ENCODE measurements around the gene HMBS. TPM values are rescaled to one million over a fixed set of nuclear protein-coding genes. Genes with fewer than 3 reads are reported as not detected.

HMBS gene
- total and polyA plus RNA-seq, 2 of the 8 experiments (the other 6 are each of a cell fraction or from before 2014, with no cell fraction given): 69.3 to 109 TPM

DNA sequence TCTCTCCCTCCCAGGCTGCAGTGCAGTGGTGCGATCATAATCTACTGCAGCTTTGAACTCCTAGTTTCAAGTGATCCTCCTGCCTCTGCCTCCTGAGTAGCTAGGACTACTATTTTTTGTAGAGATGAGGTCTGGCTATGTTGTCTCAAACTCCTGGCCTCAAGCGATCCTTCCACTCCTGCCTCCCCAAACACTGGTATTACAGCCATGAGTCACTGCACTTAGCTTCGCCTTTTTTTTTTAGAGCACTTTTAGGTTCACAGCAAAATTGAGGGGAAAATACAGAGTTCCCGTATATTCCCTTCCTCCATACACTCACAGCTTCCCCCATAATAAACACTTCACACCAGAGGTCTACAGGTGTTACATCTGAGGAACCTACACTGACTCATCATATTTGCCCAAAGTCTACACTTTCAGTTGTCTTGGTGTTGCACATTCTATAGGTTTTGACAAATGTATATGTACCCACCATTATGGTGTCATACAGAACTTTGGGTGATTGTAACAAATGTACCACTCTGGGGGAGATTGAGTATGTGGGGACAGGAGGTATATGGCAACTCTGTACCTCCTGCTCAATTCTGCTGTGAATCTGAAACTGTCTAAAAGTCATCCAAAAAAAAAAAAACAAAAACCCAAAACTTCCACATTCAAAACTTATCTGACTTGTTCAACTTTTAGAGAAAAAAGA lies 42.7 kb upstream of the HMBS start:
- WGBS, 2 experiments (ENCODE audit: extremely low coverage in 1 of 2, insufficient coverage in 1 of 2, insufficient read length in 1 of 2, insufficient replicate concordance in 2 of 2, low coverage in 1 of 2, low lambda C conversion rate in 2 of 2, missing lambda C conversion rate in 1 of 2): 87% methylated on average over 4 of the region's 4 CpGs; no CpG with 5 or more reads in 1 of the 2 experiments
- no peak overlapping the region for H2BK120ac ChIP-seq (replicated peaks; ENCODE audit: low read depth, low read length)
- CTCF ChIA-PET (ENCODE audit: partially characterized antibody): interaction anchor here (0.6 to 1.8 kb wide), 7 partner anchors 9 to 44 kb away, joined by 3 to 5 read pairs (median 3); no protein-coding TSS in a partner anchor

More for the DNA sequence above, 42.7 kb upstream of the HMBS start:
- Histone ChIP-seq H4K5ac (ENCODE audit: insufficient read length, low read depth, low read length) (no peak overlapping the region), H2BK12ac (ENCODE audit: low read depth, low read length) (no peak overlapping the region), H3K9me3 (ENCODE audit: insufficient read depth in 2 of 2, low read depth in 1 of 2, low read length in 1 of 2) (no peaks in the 10 kb centered on the region), H3K4me2 (ENCODE audit: insufficient read depth in 1 of 2, low read depth in 2 of 2, low read length in 2 of 2) (no peak overlapping the region), H2BK15ac (ENCODE audit: low read length) (no peak overlapping the region), H3K14ac (ENCODE audit: insufficient read length) (no peak overlapping the region), H3K79me1 (ENCODE audit: low read depth, low read length) (no peaks in the 10 kb centered on the region), H3K56ac (replicated peaks; ENCODE audit: insufficient read length, low read depth, low read length) (no peak overlapping the region), H2AFZ (ENCODE audit: low read length) (no peak overlapping the region), H3K18ac (ENCODE audit: extremely low read depth, low read length) (no peak overlapping the region), H3K4me3 (ENCODE audit: extremely low read depth in 1 of 4, insufficient read depth in 2 of 4, low read depth in 3 of 4, low read length in 4 of 4) (no peak overlapping the region), H2AK5ac (ENCODE audit: low read depth, low read length) (no peak overlapping the region), H3K4me1 (replicated peaks in 1 of 4; ENCODE audit: control insufficient read depth in 3 of 4, insufficient read depth in 4 of 4, low read length in 3 of 4) (peaks cover 0 to 3% (median 2%) of the 10 kb centered on the region in 4 experiments; a peak in 3 of 7 replicates), H4K8ac (ENCODE audit: extremely low read depth, insufficient read depth, low read length) (no peak overlapping the region), H3K36me3 (ENCODE audit: control insufficient read depth in 2 of 4, insufficient read depth in 4 of 4, low read length in 3 of 4) (peaks cover 6 to 18% (median 13%) of the 10 kb centered on the region in 4 experiments; a peak in 7 of 8 replicates), H3K23me2 (ENCODE audit: low read depth, low read length) (no peaks in the 10 kb centered on the region), H4K91ac (replicated peaks; ENCODE audit: insufficient read length, low read length) (no peak overlapping the region), H3K9ac (replicated peaks in 1 of 4; ENCODE audit: extremely low read depth in 1 of 4, low read depth in 3 of 4, low read length in 3 of 4) (no peak overlapping the region), H3K79me2 (ENCODE audit: control insufficient read depth in 1 of 2, insufficient read depth in 2 of 2, low read length in 2 of 2) (no peaks in the 10 kb centered on the region), H2BK20ac (ENCODE audit: low read length) (no peak overlapping the region), H2BK5ac (ENCODE audit: low read depth, low read length) (no peak overlapping the region), H3K4ac (replicated peaks; ENCODE audit: insufficient read length, low read depth, low read length) (no peak overlapping the region), H3K27me3 (replicated peaks in 1 of 4; ENCODE audit: control insufficient read depth in 3 of 4, extremely low read depth in 1 of 4, insufficient read depth in 3 of 4, low read length in 3 of 4) (no peaks in the 10 kb centered on the region), H3K27ac (ENCODE audit: low read depth, low read length) (no peak overlapping the region), H4K20me1 (replicated peaks in 1 of 2; ENCODE audit: control insufficient read depth in 1 of 2, insufficient read depth in 2 of 2, low read length in 2 of 2) (peaks cover 0 to 4% of the 10 kb centered on the region in 2 experiments), H3K23ac (ENCODE audit: insufficient read length) (no peak overlapping the region)
- POLR2A ChIA-PET (ENCODE audit: partially characterized antibody): interaction anchor here (0.6 to 5.7 kb wide), 8 partner anchors 9 to 282 kb away, joined by 3 to 45 read pairs (median 8); partner anchors contain the start of genes HYOU1 and SLC37A4
- DNase-seq (ENCODE audit: low read depth in 1 of 2, low spot score in 2 of 2): no peak
- no peak for FAIRE-seq
- TF ChIP-seq KDM1A (IDR thresholded peaks at IDR 0.05; ENCODE audit: borderline replicate concordance, low read length): no peak
- TF ChIP-seq FOSL1 (IDR thresholded peaks at IDR 0.05; ENCODE audit: insufficient read depth, low read depth, low read length): no peak
- TF ChIP-seq KDM4A (IDR thresholded peaks at IDR 0.05; ENCODE audit: low read depth, low read length, severe bottlenecking): no peak
